RWPE1 (cell line): Measurements from ENCODE around the gene CCDC32.

Experiments used
- CTCF ChIA-PET: fragments of 350-600 bp; sonication (Branson Sonifier 250); formaldehyde crosslinking; extraction: SDS; loops from one replicate; lab custom pipeline; 2021; lab: Yijun Ruan, JAX
- POLR2A ChIA-PET: fragments of 400-600 bp; formaldehyde crosslinking; extraction: SDS; loops from one replicate; lab custom pipeline; 2020; ENCODE audit warnings: antibody characterized with exemption; ENCODE audit not compliant: low non-redundant PET; lab: Yijun Ruan, JAX
- DNase-seq: peaks from one replicate; pipeline ENCODE4 v3.0.0; 2012; ENCODE audit warnings: low spot score
- H3K27ac ChIP-seq: fragments of 450-650 bp; 2 replicates; pipeline ENCODE4 v1.5.1; 2017
- TF ChIP-seq, protein P1 (sequence below): fragments of 450-650 bp; conservative IDR thresholded peaks from 2 replicates; pipeline ENCODE4 v1.5.1; 2017; ENCODE audit warnings: low read depth, mild to moderate bottlenecking

CCDC32 gene

GRCh38 chr15:40549894-40550293, 14.9 kb downstream of the CCDC32 start:
- ChIA-PET POLR2A (no interaction called here), CTCF (interaction anchor here (0.7 kb wide), 1 partner anchor 40 kb away, joined by 3 read pairs; no protein-coding TSS in a partner anchor)
- TF ChIP-seq, protein P1, sequence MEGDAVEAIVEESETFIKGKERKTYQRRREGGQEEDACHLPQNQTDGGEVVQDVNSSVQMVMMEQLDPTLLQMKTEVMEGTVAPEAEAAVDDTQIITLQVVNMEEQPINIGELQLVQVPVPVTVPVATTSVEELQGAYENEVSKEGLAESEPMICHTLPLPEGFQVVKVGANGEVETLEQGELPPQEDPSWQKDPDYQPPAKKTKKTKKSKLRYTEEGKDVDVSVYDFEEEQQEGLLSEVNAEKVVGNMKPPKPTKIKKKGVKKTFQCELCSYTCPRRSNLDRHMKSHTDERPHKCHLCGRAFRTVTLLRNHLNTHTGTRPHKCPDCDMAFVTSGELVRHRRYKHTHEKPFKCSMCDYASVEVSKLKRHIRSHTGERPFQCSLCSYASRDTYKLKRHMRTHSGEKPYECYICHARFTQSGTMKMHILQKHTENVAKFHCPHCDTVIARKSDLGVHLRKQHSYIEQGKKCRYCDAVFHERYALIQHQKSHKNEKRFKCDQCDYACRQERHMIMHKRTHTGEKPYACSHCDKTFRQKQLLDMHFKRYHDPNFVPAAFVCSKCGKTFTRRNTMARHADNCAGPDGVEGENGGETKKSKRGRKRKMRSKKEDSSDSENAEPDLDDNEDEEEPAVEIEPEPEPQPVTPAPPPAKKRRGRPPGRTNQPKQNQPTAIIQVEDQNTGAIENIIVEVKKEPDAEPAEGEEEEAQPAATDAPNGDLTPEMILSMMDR: no peak
- H3K27ac ChIP-seq: no peak overlapping the region
- DNase-seq: no peak

DNA sequence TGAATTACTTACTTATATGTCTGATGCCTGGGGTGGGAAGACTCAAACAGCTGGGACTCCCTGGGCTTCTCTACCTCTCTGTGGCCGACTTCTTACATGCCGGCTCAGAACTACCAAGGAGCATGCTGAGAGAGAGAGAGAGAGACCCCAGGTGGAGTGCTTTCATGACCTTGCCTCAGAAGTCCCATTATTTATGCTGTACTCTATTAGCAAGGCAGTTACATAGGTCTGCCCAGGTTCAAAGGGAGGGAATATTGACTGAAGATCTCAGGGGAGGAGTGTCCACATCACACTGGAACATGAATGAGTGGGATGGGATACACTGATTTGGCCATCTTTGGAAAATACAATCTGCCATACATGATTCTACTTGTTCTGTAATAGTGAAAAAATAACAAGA, 16.2 kb downstream of the CCDC32 start:
- TF ChIP-seq, protein P1: no peak
- H3K27ac ChIP-seq: no peak overlapping the region
- DNase-seq: no peak
- POLR2A ChIA-PET: no interaction called here
- CTCF ChIA-PET: no interaction called here

DNA sequence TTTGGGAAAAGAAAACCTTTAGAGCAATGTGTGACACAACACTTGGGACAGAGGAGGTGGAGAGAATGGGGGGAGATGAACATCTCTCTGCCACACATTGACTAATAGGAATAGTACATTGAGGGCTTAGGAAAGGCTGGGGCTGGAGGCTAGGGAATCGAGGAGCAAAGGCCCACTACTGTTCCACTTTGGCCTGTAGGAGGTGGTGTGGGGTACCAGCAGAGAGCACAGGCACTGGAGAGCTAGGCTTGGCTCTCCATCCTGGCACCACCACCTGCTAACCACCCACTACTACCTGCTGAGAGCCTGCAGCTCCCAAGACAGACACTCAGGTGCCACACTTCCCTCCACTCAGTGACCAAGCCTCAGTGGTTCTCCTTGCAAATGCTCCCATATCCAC, 19.4 kb downstream of the CCDC32 start:
- no peak for DNase-seq
- ChIA-PET POLR2A (no interaction called here), CTCF (interaction anchor here (1.3 kb wide), 1 partner anchor 17 kb away, joined by 4 read pairs; no protein-coding TSS in a partner anchor)
- TF ChIP-seq, protein P1: no peak
- no peak overlapping the region for H3K27ac ChIP-seq

DNA sequence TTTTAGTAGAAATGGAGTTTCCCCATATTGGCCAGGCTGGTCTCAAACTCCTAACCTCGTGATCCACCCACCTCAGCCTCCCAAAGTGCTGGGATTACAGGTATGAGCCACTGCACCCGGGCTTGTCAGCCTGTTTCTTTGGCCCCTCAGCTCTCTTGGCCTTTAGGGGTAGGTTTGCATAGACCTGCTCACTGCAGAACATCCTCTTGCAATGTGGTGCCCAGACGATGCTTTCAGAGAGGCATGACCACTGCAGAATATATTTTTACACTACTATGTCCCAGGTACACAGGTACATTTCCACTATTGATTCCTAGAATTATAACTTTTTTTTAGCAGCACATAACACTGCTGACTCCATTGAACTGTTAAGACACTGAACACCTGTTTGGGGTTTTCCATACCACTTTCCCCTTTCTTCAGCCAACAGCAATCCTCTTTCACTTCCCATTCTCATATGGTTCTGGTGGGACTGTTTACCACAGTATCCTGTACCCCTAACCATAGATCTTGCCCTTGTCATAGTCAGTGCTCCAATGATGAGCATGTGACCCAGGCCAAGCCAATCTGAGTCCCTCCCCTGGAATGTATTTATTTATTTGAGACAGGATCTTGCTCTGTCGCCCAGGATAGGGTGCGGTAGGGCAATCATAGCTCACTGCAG, 21.1 kb downstream of the CCDC32 start:
- ChIA-PET POLR2A (no interaction called here), CTCF (interaction anchor here (0.7 to 1.1 kb wide), 2 partner anchors 16 to 766 kb away, joined by 3 to 4 read pairs; no protein-coding TSS in a partner anchor)
- TF ChIP-seq, protein P1: no peak
- no peak for DNase-seq
- H3K27ac ChIP-seq: no peak overlapping the region

- TF ChIP-seq, protein P1: no peak
- no peak for DNase-seq
- H3K27ac ChIP-seq: no peak overlapping the region
- ChIA-PET CTCF (interaction anchor here (0.7 kb wide), 1 partner anchor 767 kb away, joined by 4 read pairs; no protein-coding TSS in a partner anchor), POLR2A (interaction anchor here (0.7 kb wide), 1 partner anchor 22 kb away, joined by 3 read pairs; the partner anchor contains the start of gene CCDC32)
Measured at GRCh38 chr15:40543082-40543481, 21.8 kb downstream of the CCDC32 start.

- TF ChIP-seq, protein P1: no peak
- DNase-seq: no peak
- POLR2A ChIA-PET: interaction anchor here (0.5 kb wide), 1 partner anchor 174 kb away, joined by 4 read pairs; no protein-coding TSS in a partner anchor
- CTCF ChIA-PET: interaction anchor here (0.6 kb wide), 1 partner anchor 46 kb away, joined by 4 read pairs; no protein-coding TSS in a partner anchor
- no peak overlapping the region for H3K27ac ChIP-seq
Measured at GRCh38 chr15:40538976-40539375, 25.9 kb downstream of the CCDC32 start.
